Measurements from ENCODE around the gene CCKAR.
"Not testable (repeated sequence)": the region's sequence is repeated elsewhere in the genome, so short reads cannot be mapped to it uniquely, and the experiment has no call there.

The CCKAR gene

GRCh38 chr4:26509681-26510333 is 19.5 kb upstream of the CCKAR start:
- no peak for DNase-seq (ENCODE audit: low spot score)
- Mint-ChIP-seq H3K4me1 (ENCODE audit: low read depth) (no peaks in the 10 kb centered on the region), H3K9me3 (no peaks in the 10 kb centered on the region), H3K27me3 (ENCODE audit: low read depth) (no peaks in the 10 kb centered on the region), H3K27ac (no peak overlapping the region), H3K36me3 (ENCODE audit: low read depth) (no peaks in the 10 kb centered on the region), H3K4me3 (no peak overlapping the region)

- no peak for DNase-seq (ENCODE audit: low spot score)
- H3K27ac Mint-ChIP-seq: no peak overlapping the region
- H3K36me3 Mint-ChIP-seq (ENCODE audit: low read depth): no peaks in the 10 kb centered on the region
- H3K4me1 Mint-ChIP-seq (ENCODE audit: low read depth): no peaks in the 10 kb centered on the region
- no peaks in the 10 kb centered on the region for H3K27me3 Mint-ChIP-seq (ENCODE audit: low read depth)
- H3K4me3 Mint-ChIP-seq: no peak overlapping the region
- H3K9me3 Mint-ChIP-seq: no peaks in the 10 kb centered on the region
These were observed 17.0 kb upstream of the CCKAR start for GRCh38 chr4:26507286-26507685.

DNA sequence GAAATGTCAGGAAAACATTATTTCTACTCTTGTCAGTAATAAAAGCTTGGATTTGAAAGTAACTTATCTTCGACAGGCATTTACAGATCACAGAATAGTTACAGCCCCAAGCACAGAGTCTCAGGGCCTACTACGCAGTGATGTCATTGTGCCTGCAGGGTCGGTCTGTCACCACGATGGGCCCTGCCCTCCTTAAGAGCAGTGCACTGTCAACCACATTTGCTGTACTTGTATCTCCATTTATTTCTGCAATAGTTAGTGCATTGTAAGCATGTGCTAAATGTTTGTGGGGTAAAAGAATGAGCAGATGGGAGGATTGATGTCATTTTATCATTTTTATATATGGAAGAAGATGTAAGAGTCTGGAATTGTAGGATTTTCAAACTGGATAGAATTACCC is 13.6 kb upstream of the CCKAR start:
- H3K27me3 Mint-ChIP-seq (ENCODE audit: low read depth): no peaks in the 10 kb centered on the region
- H3K4me3 Mint-ChIP-seq: no peak overlapping the region
- no peak overlapping the region for H3K27ac Mint-ChIP-seq
- no peak for DNase-seq (ENCODE audit: low spot score)
- H3K4me1 Mint-ChIP-seq (ENCODE audit: low read depth): no peaks in the 10 kb centered on the region
- no peaks in the 10 kb centered on the region for H3K9me3 Mint-ChIP-seq
- no peaks in the 10 kb centered on the region for H3K36me3 Mint-ChIP-seq (ENCODE audit: low read depth)

DNA sequence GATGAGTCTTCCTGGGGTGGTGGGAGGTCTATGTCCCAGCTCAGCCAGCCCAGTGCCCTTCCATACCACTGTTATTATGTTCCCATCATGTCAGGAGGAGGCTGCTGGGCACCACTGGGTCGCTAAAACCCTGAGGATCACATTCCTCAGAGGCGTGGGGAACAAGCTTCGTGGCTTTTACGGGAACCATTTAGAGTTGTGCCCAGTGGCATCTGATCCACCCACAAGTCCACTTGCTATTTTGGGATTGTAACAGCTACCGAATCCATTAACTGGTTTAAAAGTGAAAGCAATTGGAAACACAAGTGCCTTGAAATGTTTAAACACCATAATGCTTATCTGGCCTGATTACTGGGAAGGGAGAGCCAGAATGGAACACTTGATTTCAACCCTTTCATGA is 13.1 kb upstream of the CCKAR start:
- no peak overlapping the region for H3K4me3 Mint-ChIP-seq
- H3K27me3 Mint-ChIP-seq (ENCODE audit: low read depth): no peaks in the 10 kb centered on the region
- H3K36me3 Mint-ChIP-seq (ENCODE audit: low read depth): no peaks in the 10 kb centered on the region
- no peak for DNase-seq (ENCODE audit: low spot score)
- H3K27ac Mint-ChIP-seq: no peak overlapping the region
- no peaks in the 10 kb centered on the region for H3K9me3 Mint-ChIP-seq
- no peaks in the 10 kb centered on the region for H3K4me1 Mint-ChIP-seq (ENCODE audit: low read depth)

DNA sequence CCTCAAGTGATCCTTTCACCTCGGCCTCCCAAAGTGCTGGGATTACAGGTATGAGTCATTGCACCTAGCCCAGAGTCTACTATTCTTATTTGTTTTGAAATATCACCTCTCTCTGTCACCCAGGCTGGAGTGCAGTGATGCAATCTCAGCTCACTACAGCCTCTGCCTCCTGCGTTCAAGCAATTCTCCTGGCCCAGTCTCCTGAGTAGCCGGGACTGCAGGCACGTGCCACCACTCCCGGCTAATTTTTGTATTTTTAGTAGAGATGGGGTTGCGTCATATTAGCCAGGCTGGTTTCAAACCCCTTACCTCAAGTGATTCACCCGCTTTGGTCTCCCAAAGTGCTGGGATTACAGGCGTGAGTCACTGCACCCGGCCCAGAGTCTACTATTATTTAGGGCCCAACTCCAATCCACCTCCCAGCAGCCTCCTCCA is 10.3 kb upstream of the CCKAR start:
- not testable (repeated sequence) for H3K4me3 Mint-ChIP-seq; H3K4me1 Mint-ChIP-seq (ENCODE audit: low read depth); H3K36me3 Mint-ChIP-seq (ENCODE audit: low read depth); H3K9me3 Mint-ChIP-seq; DNase-seq (ENCODE audit: low spot score); H3K27me3 Mint-ChIP-seq (ENCODE audit: low read depth); H3K27ac Mint-ChIP-seq

DNA sequence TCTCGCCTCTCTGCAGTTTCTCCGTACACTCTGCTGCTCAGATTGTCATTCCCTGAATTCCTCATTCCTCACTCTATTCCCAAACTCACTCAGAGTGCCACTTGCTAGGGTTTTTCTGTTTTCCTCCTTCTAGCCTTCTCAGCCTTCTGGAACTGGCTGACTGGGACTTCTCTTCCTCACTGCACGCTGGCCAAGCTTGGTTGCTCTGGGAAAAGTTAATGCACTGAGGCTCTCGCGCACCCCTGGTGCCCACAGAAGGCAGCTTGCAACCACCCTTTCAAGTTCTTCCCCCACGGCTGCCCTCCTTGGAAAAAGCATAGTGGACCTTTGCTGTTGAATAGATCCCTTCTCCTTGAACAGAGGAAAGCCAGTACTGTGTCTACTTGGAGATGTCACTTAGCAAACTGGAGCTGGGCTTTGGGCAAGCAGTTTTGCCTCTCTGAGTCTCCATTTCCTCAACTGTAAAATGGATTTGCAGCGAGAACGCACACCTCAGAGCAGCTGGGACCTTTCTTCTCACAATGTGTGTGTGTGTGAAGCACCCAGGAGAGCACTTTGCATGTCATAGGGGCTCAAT is 6.0 kb upstream of the CCKAR start:
- no peak overlapping the region for H3K27ac Mint-ChIP-seq

GRCh38 chr4:26493461-26493860 is 3.2 kb upstream of the CCKAR start:
- Mint-ChIP-seq H3K4me3 (no peak overlapping the region), H3K36me3 (ENCODE audit: low read depth) (no peaks in the 10 kb centered on the region), H3K27ac (no peak overlapping the region), H3K27me3 (ENCODE audit: low read depth) (peaks cover 2% of the 10 kb centered on the region), H3K4me1 (ENCODE audit: low read depth) (no peaks in the 10 kb centered on the region), H3K9me3 (no peaks in the 10 kb centered on the region)
- no peak for DNase-seq (ENCODE audit: low spot score)

More for the DNA sequence above, 6.0 kb upstream of the CCKAR start:
- no peak for DNase-seq (ENCODE audit: low spot score)
- Mint-ChIP-seq H3K9me3 (no peaks in the 10 kb centered on the region), H3K4me1 (ENCODE audit: low read depth) (no peaks in the 10 kb centered on the region), H3K36me3 (ENCODE audit: low read depth) (no peaks in the 10 kb centered on the region), H3K27me3 (ENCODE audit: low read depth) (no peaks in the 10 kb centered on the region), H3K4me3 (no peak overlapping the region)

GRCh38 chr4:26491449-26492170 is 1.3 kb upstream of the CCKAR start:
- H3K27me3 Mint-ChIP-seq (ENCODE audit: low read depth): peaks cover 2% of the 10 kb centered on the region
- H3K4me3 Mint-ChIP-seq: no peak overlapping the region
- H3K9me3 Mint-ChIP-seq: no peaks in the 10 kb centered on the region
- H3K4me1 Mint-ChIP-seq (ENCODE audit: low read depth): no peaks in the 10 kb centered on the region
- no peak for DNase-seq (ENCODE audit: low spot score)
- no peak overlapping the region for H3K27ac Mint-ChIP-seq
- H3K36me3 Mint-ChIP-seq (ENCODE audit: low read depth): no peaks in the 10 kb centered on the region

DNA sequence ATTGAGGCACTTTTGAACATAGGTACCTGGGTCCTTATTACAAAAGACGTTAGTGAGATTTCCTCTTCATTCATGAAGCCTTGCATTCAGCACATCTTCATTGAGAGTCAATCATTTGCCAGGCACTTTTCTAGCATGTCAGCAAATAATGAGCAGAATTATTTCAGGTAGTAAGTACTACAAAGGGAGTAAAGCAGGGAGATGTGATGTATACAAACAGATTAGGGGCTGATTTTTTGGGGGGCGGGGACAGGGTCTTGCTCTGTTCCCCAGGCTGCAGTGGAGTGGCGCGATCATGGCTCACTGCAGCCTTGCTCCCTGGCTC is 638 bp upstream of the CCKAR start:
- DNase-seq (ENCODE audit: low spot score): no peak
- no peaks in the 10 kb centered on the region for H3K9me3 Mint-ChIP-seq
- no peaks in the 10 kb centered on the region for H3K4me1 Mint-ChIP-seq (ENCODE audit: low read depth)
- H3K27me3 Mint-ChIP-seq (ENCODE audit: low read depth): peaks cover 2% of the 10 kb centered on the region
- no peak overlapping the region for H3K27ac Mint-ChIP-seq
- no peaks in the 10 kb centered on the region for H3K36me3 Mint-ChIP-seq (ENCODE audit: low read depth)
- no peak overlapping the region for H3K4me3 Mint-ChIP-seq

GRCh38 chr4:26489101-26489985 is 941 bp downstream of the CCKAR start:
- Mint-ChIP-seq H3K27ac (no peak overlapping the region), H3K4me3 (no peak overlapping the region), H3K9me3 (no peaks in the 10 kb centered on the region), H3K4me1 (ENCODE audit: low read depth) (no peaks in the 10 kb centered on the region), H3K36me3 (ENCODE audit: low read depth) (no peaks in the 10 kb centered on the region), H3K27me3 (ENCODE audit: low read depth) (peaks cover 2% of the 10 kb centered on the region)
- no peak for DNase-seq (ENCODE audit: low spot score)

DNA sequence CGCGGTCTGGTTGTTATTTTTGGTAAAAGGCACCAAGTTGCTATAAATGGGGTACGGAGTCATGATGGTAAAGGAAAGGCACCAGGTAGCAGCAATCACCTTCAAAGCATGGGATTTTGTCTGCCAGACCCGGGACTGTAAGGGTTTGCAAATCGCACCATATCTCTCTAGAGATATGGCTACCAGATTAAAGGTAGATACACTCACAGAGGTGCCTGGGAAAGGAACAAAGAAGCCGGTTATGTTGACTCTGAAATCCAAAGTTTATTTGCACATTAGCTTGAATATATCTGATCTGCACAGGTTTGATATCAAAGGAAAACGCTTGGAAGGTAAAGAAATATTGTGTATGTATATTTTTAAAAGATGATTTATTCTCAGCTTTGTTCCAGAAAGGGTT is 4.6 kb downstream of the CCKAR start:
- Mint-ChIP-seq H3K4me3 (no peak overlapping the region), H3K4me1 (ENCODE audit: low read depth) (no peaks in the 10 kb centered on the region), H3K36me3 (ENCODE audit: low read depth) (no peaks in the 10 kb centered on the region), H3K27ac (no peak overlapping the region), H3K27me3 (ENCODE audit: low read depth) (peaks cover 4% of the 10 kb centered on the region), H3K9me3 (no peaks in the 10 kb centered on the region)
- no peak for DNase-seq (ENCODE audit: low spot score)

GRCh38 chr4:26484516-26484915 is 5.8 kb downstream of the CCKAR start:
- no peaks in the 10 kb centered on the region for H3K36me3 Mint-ChIP-seq (ENCODE audit: low read depth)
- H3K27me3 Mint-ChIP-seq (ENCODE audit: low read depth): peaks cover 4% of the 10 kb centered on the region
- no peak for DNase-seq (ENCODE audit: low spot score)
- no peaks in the 10 kb centered on the region for H3K4me1 Mint-ChIP-seq (ENCODE audit: low read depth)
- H3K27ac Mint-ChIP-seq: no peak overlapping the region
- no peak overlapping the region for H3K4me3 Mint-ChIP-seq
- no peaks in the 10 kb centered on the region for H3K9me3 Mint-ChIP-seq

GRCh38 chr4:26484032-26484515 is 6.2 kb downstream of the CCKAR start:
- Mint-ChIP-seq H3K27ac (no peak overlapping the region), H3K9me3 (no peaks in the 10 kb centered on the region), H3K27me3 (ENCODE audit: low read depth) (peaks cover 3% of the 10 kb centered on the region), H3K36me3 (ENCODE audit: low read depth) (no peaks in the 10 kb centered on the region), H3K4me1 (ENCODE audit: low read depth) (no peaks in the 10 kb centered on the region), H3K4me3 (no peak overlapping the region)
- no peak for DNase-seq (ENCODE audit: low spot score)
